H9 (cell line): ENCODE results near the gene CCDC121. TPM values are rescaled to one million over a fixed set of nuclear protein-coding genes. Genes with fewer than 3 reads are reported as not detected.
"Not testable (repeated sequence)": the region's sequence is repeated elsewhere in the genome, so short reads cannot be mapped to it uniquely, and the experiment has no call there.

Experiments
- DNase-seq: peaks from one replicate; pipeline ENCODE4 v3.0.0-alpha.2; 2017
- H2AFZ ChIP-seq: one replicate; pipeline ENCODE4 v1.6.1; 2013; ENCODE audit warnings: mild to moderate bottlenecking, low read length, control low read depth, moderate library complexity
- H2AK5ac ChIP-seq: 2 replicates; pipeline ENCODE4 v1.6.1; 2013; ENCODE audit warnings: low read length, control low read depth, mixed read lengths; ENCODE audit not compliant: insufficient read length
- H2BK120ac ChIP-seq: one replicate; pipeline ENCODE4 v1.6.1; 2013; ENCODE audit warnings: low read depth, mild to moderate bottlenecking, low read length, control low read depth, inconsistent platforms; ENCODE audit not compliant: poor library complexity, severe bottlenecking
- H2BK12ac ChIP-seq: 2 replicates; pipeline ENCODE4 v1.6.1; 2013; ENCODE audit warnings: low read length, control low read depth, mixed read lengths, low read depth; ENCODE audit not compliant: insufficient read length
- H2BK15ac ChIP-seq: 2 replicates; pipeline ENCODE4 v1.6.1; 2013; ENCODE audit warnings: low read depth, low read length, control low read depth
- H2BK20ac ChIP-seq: one replicate; pipeline ENCODE4 v1.6.1; 2013; ENCODE audit warnings: low read depth, mild to moderate bottlenecking, low read length, control low read depth, inconsistent platforms; ENCODE audit not compliant: poor library complexity, severe bottlenecking
- H2BK5ac ChIP-seq: 2 replicates; pipeline ENCODE4 v1.6.1; 2013; ENCODE audit warnings: low read length, control low read depth, mixed read lengths; ENCODE audit not compliant: insufficient read length
- H3K14ac ChIP-seq: 2 replicates; pipeline ENCODE4 v1.6.1; 2013; ENCODE audit warnings: low read length, control low read depth; ENCODE audit not compliant: insufficient read depth
- H3K18ac ChIP-seq: 2 replicates; pipeline ENCODE4 v1.6.1; 2013; ENCODE audit warnings: low read depth, mild to moderate bottlenecking, mixed read lengths, low read length, control low read depth; ENCODE audit not compliant: insufficient read length
- H3K23ac ChIP-seq: 2 replicates; pipeline ENCODE4 v1.6.1; 2013; ENCODE audit warnings: low read length, control low read depth, mixed read lengths, low read depth; ENCODE audit not compliant: insufficient read length
- H3K23me2 ChIP-seq: 2 replicates; pipeline ENCODE4 v1.6.1; 2013; ENCODE audit warnings: low read depth, mild to moderate bottlenecking, mixed read lengths, low read length, control low read depth; ENCODE audit not compliant: insufficient read length, poor library complexity, severe bottlenecking
- H3K27ac ChIP-seq: 2 replicates; pipeline ENCODE4 v1.5.1; 2013; ENCODE audit warnings: low read length, control low read depth, mixed read lengths, low read depth; ENCODE audit not compliant: insufficient read length
- H3K27me3 ChIP-seq: 2 replicates; pipeline ENCODE4 v1.6.1; 2013; ENCODE audit warnings: low read length, control low read depth, inconsistent platforms; ENCODE audit not compliant: insufficient read depth
- H3K4ac ChIP-seq: 2 replicates; pipeline ENCODE4 v1.6.1; 2013; ENCODE audit warnings: low read depth, mild to moderate bottlenecking, control low read depth, inconsistent platforms, low read length, moderate library complexity
- H3K4me1 ChIP-seq: 2 replicates; pipeline ENCODE4 v1.6.1; 2013; ENCODE audit warnings: low read length, control low read depth, inconsistent platforms; ENCODE audit not compliant: insufficient read depth
- H3K4me2 ChIP-seq: 2 replicates; pipeline ENCODE4 v1.6.1; 2013; ENCODE audit warnings: low read length, control low read depth, mixed read lengths; ENCODE audit not compliant: insufficient read length, insufficient read depth
- H3K56ac ChIP-seq: 2 replicates; pipeline ENCODE4 v1.6.1; 2013; ENCODE audit warnings: low read depth, mild to moderate bottlenecking, mixed read lengths, low read length, control low read depth; ENCODE audit not compliant: insufficient read length
- H3K79me1 ChIP-seq: 2 replicates; pipeline ENCODE4 v1.6.1; 2013; ENCODE audit warnings: low read depth, mild to moderate bottlenecking, moderate library complexity, low read length, control low read depth, inconsistent platforms; ENCODE audit not compliant: insufficient read depth, poor library complexity, severe bottlenecking
- H3K79me2 ChIP-seq: 2 replicates; pipeline ENCODE4 v1.6.1; 2013; ENCODE audit warnings: low read length, control low read depth, inconsistent platforms; ENCODE audit not compliant: insufficient read depth
- H3K9ac ChIP-seq: 2 replicates; pipeline ENCODE4 v1.6.1; 2013; ENCODE audit warnings: low read length, control low read depth, mixed read lengths; ENCODE audit not compliant: insufficient read length; ENCODE audit errors: extremely low read depth
- H3K9me3 ChIP-seq: one replicate; pipeline ENCODE4 v1.6.1; 2013; ENCODE audit warnings: low read depth, low read length, inconsistent platforms; ENCODE audit not compliant: control insufficient read depth
- H3T11ph ChIP-seq: one replicate; pipeline ENCODE4 v1.6.1; 2013; ENCODE audit warnings: mild to moderate bottlenecking, low read length, control low read depth, inconsistent platforms
- H4K20me1 ChIP-seq: one replicate; pipeline ENCODE4 v1.6.1; 2013; ENCODE audit not compliant: control insufficient read depth, insufficient read length, insufficient read depth
- H4K5ac ChIP-seq: 2 replicates; pipeline ENCODE4 v1.6.1; 2013; ENCODE audit warnings: low read depth, mild to moderate bottlenecking, mixed read lengths, low read length, control low read depth; ENCODE audit not compliant: insufficient read length
- H4K8ac ChIP-seq: replicated peaks from 2 replicates; pipeline ENCODE4 v1.6.1; 2013; ENCODE audit warnings: low read length, control low read depth, mixed read lengths, low read depth; ENCODE audit not compliant: insufficient read length
- H4K91ac ChIP-seq: 2 replicates; pipeline ENCODE4 v1.6.1; 2013; ENCODE audit warnings: low read depth, mild to moderate bottlenecking, moderate library complexity, mixed read lengths, low read length, control low read depth; ENCODE audit not compliant: insufficient read length
- H3K27ac Mint-ChIP-seq, 3 experiments: 2 replicates in 2 of 3; 3 replicates in 1 of 3; pipeline ENCODE4 v1.8.0; 2020 to 2021; ENCODE audit warnings: mixed read lengths in 3 of 3, mild to moderate bottlenecking in 1 of 3, moderate library complexity in 1 of 3
- H3K27me3 Mint-ChIP-seq: 2 replicates; pipeline ENCODE4 v1.8.0; 2021; ENCODE audit warnings: low read depth, mild to moderate bottlenecking, moderate library complexity, mixed read lengths
- H3K36me3 Mint-ChIP-seq, 3 experiments: 2 replicates in 2 of 3; 3 replicates in 1 of 3; pipeline ENCODE4 v1.8.0; 2020 to 2021; ENCODE audit warnings: low read depth in 3 of 3, mixed read lengths in 3 of 3; ENCODE audit not compliant: insufficient read depth in 1 of 3
- H3K4me1 Mint-ChIP-seq, 2 experiments: 2 replicates each; pipeline ENCODE4 v1.8.0; 2020; ENCODE audit warnings: mixed read lengths in 2 of 2
- H3K4me3 Mint-ChIP-seq, 2 experiments: 2 replicates in 1 of 2; 3 replicates in 1 of 2; pipeline ENCODE4 v1.8.0; 2020 to 2021; ENCODE audit warnings: mild to moderate bottlenecking in 2 of 2, mixed read lengths in 2 of 2, moderate library complexity in 1 of 2
- H3K9me3 Mint-ChIP-seq, 2 experiments: 2 replicates in 1 of 2; 3 replicates in 1 of 2; pipeline ENCODE4 v1.8.0; 2020; ENCODE audit warnings: mild to moderate bottlenecking in 2 of 2, mixed read lengths in 2 of 2, moderate library complexity in 1 of 2
- CTCF ChIP-seq: fragments of 200-600 bp; sonication (generic); conservative IDR thresholded peaks from 3 replicates; pipeline ENCODE4 v1.8.0; 2021; ENCODE audit warnings: antibody characterized with exemption, mild to moderate bottlenecking
- WGBS: extraction: QIAGEN DNeasy Blood & Tissue Kit; methylation state at CpG from one replicate; pipeline ENCODE4 v1.1.7; 2013; ENCODE audit warnings: missing lambda C conversion rate, low lambda C conversion rate, mixed read lengths; ENCODE audit not compliant: insufficient read length; ENCODE audit errors: extremely low coverage; 5-methylcytosine and 5-hydroxymethylcytosine counted together
- total RNA-seq: library from RNA; stranded (reverse); gene quantifications from 2 replicates; pipeline ENCODE4 v1.2.1, GENCODE V29; 2021

The CCDC121 gene
- total RNA-seq, 1 experiment from 2014 or later: 1.2 TPM

GRCh38 chr2:27596627-27597026 lies 32.2 kb downstream of the CCDC121 start:
- Histone ChIP-seq H2AK5ac (no peak overlapping the region), H4K20me1 (no peaks in the 10 kb centered on the region), H3T11ph (no peak overlapping the region), H3K9me3 (peaks cover 9% of the 10 kb centered on the region), H3K23me2 (no peaks in the 10 kb centered on the region), H3K79me1 (peaks cover 5% of the 10 kb centered on the region), H4K5ac (no peak overlapping the region), H3K23ac (no peak overlapping the region), H3K4me2 (no peak overlapping the region), H3K79me2 (peaks cover 22% of the 10 kb centered on the region; the same call in 1 of the 2 replicates), H3K4ac (no peak overlapping the region), H2BK20ac (no peak overlapping the region), H2BK15ac (no peak overlapping the region), H3K27me3 (no peaks in the 10 kb centered on the region), H3K18ac (no peak overlapping the region), H2BK5ac (no peak overlapping the region), H3K14ac (no peak overlapping the region), H2BK12ac (no peak overlapping the region), H3K27ac (no peak overlapping the region), H4K8ac (no peak overlapping the region), H3K4me1 (no peaks in the 10 kb centered on the region), H3K56ac (no peak overlapping the region), H4K91ac (no peak overlapping the region), H2AFZ (no peak overlapping the region), H2BK120ac (no peak overlapping the region), H3K9ac (no peak overlapping the region)
- TF ChIP-seq CTCF: no peak
- Mint-ChIP-seq H3K27ac (no peak overlapping the region), H3K4me3 (no peak overlapping the region), H3K27me3 (no peaks in the 10 kb centered on the region; the same call in 1 of the 2 replicates), H3K4me1 (no peaks in the 10 kb centered on the region), H3K9me3 (peaks cover 35 to 37% of the 10 kb centered on the region in 2 experiments), H3K36me3 (peaks cover 34 to 66% (median 54%) of the 10 kb centered on the region in 3 experiments)
- WGBS: no CpG with 5 or more reads among the region's 1 CpG
- no peak for DNase-seq

GRCh38 chr2:27595412-27595811 lies 33.4 kb downstream of the CCDC121 start:
- H3K9me3 ChIP-seq, H3K9ac ChIP-seq, H2BK5ac ChIP-seq, DNase-seq, H2BK12ac ChIP-seq, H3K23me2 ChIP-seq, H4K5ac ChIP-seq, H3K27me3 ChIP-seq, H3K79me1 ChIP-seq, H3K4me3 Mint-ChIP-seq, H3K4ac ChIP-seq, H2BK120ac ChIP-seq, H3K56ac ChIP-seq, H4K20me1 ChIP-seq, H3K4me1 Mint-ChIP-seq, H4K8ac ChIP-seq, H4K91ac ChIP-seq, H3K4me1 ChIP-seq, H3K23ac ChIP-seq, H2AFZ ChIP-seq, H2BK15ac ChIP-seq, H3K27ac ChIP-seq, H2BK20ac ChIP-seq, H3T11ph ChIP-seq, H3K14ac ChIP-seq, H2AK5ac ChIP-seq, H3K18ac ChIP-seq, H3K4me2 ChIP-seq, H3K27ac Mint-ChIP-seq, H3K27me3 Mint-ChIP-seq: not testable (repeated sequence)
- no CpG with 5 or more reads among the region's 9 CpGs for WGBS
- peaks cover 43 to 46% of the 10 kb centered on the region in 2 experiments for H3K9me3 Mint-ChIP-seq
- H3K36me3 Mint-ChIP-seq: peaks cover 38 to 65% (median 50%) of the 10 kb centered on the region in 3 experiments
- peaks cover 24% of the 10 kb centered on the region; the same call in 1 of the 2 replicates for H3K79me2 ChIP-seq
